ENCODE data around the gene RPL22L1.

DNA sequence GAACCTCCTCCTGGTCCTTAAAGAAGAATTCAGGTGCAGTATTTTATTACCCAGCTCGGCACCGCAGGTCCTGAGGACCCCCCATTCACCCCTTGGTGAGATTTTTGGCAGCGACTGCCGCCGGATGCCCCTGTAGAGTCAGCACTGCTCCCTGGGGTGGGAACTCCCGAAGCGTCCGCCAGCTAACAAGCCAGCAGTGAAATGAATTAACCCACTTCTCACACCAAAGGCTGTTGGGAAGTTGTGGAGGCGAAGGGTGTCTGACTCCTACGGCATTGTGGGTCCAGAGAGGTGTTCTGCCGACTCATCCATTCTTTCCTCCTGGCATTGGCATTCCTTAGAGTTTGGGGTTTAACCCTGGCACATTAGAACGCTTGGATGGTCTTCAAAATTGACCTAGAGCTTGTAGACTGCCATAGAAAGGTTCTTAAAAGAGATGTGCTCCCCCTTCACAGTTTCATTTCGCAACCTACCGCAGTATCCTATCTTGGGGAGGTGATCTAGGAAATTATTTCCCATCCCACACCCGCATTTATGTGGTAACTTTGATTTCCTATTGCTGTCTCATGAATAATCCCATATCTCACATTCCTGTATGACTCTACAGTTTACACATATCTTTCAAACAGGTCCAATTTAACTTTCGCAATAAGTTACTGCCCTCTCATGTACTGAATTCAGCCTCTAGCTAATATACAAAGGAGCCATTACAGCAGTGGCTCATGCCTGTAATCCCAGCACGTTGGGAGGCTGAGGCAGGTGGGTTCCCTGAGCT lies 39.3 kb upstream of the RPL22L1 start:
- TF ChIP-seq ZNF8 (CRISPR knock-in tag; IDR thresholded peaks at IDR 0.05) (no peak), RARB (CRISPR knock-in tag; IDR thresholded peaks at IDR 0.05) (no peak), BACH2 (CRISPR knock-in tag; IDR thresholded peaks at IDR 0.05; ENCODE audit: borderline replicate concordance) (no peak), TOX (CRISPR knock-in tag; IDR thresholded peaks at IDR 0.05; ENCODE audit: borderline replicate concordance) (no peak), ESRRG (CRISPR knock-in tag; IDR thresholded peaks at IDR 0.05) (no peak), ZFP3 (CRISPR knock-in tag; IDR thresholded peaks at IDR 0.05) (no peak)
- TF ChIP-seq, protein P1, sequence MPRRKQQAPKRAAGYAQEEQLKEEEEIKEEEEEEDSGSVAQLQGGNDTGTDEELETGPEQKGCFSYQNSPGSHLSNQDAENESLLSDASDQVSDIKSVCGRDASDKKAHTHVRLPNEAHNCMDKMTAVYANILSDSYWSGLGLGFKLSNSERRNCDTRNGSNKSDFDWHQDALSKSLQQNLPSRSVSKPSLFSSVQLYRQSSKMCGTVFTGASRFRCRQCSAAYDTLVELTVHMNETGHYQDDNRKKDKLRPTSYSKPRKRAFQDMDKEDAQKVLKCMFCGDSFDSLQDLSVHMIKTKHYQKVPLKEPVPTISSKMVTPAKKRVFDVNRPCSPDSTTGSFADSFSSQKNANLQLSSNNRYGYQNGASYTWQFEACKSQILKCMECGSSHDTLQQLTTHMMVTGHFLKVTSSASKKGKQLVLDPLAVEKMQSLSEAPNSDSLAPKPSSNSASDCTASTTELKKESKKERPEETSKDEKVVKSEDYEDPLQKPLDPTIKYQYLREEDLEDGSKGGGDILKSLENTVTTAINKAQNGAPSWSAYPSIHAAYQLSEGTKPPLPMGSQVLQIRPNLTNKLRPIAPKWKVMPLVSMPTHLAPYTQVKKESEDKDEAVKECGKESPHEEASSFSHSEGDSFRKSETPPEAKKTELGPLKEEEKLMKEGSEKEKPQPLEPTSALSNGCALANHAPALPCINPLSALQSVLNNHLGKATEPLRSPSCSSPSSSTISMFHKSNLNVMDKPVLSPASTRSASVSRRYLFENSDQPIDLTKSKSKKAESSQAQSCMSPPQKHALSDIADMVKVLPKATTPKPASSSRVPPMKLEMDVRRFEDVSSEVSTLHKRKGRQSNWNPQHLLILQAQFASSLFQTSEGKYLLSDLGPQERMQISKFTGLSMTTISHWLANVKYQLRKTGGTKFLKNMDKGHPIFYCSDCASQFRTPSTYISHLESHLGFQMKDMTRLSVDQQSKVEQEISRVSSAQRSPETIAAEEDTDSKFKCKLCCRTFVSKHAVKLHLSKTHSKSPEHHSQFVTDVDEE (CRISPR knock-in tag; IDR thresholded peaks at IDR 0.05), result no peak
- TF ChIP-seq, protein P2, sequence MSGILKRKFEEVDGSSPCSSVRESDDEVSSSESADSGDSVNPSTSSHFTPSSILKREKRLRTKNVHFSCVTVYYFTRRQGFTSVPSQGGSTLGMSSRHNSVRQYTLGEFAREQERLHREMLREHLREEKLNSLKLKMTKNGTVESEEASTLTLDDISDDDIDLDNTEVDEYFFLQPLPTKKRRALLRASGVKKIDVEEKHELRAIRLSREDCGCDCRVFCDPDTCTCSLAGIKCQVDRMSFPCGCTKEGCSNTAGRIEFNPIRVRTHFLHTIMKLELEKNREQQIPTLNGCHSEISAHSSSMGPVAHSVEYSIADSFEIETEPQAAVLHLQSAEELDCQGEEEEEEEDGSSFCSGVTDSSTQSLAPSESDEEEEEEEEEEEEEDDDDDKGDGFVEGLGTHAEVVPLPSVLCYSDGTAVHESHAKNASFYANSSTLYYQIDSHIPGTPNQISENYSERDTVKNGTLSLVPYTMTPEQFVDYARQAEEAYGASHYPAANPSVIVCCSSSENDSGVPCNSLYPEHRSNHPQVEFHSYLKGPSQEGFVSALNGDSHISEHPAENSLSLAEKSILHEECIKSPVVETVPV (CRISPR knock-in tag; IDR thresholded peaks at IDR 0.05), result no peak
